H1 (cell line): Measurements from ENCODE around the gene TMEM106A. TPM values are rescaled to one million over a fixed set of nuclear protein-coding genes. Genes with fewer than 3 reads are reported as not detected.

Source experiments
- BACH1 ChIP-seq: IDR thresholded peaks from 2 replicates; pipeline ENCODE4 v1.6.1; 2012; ENCODE audit warnings: low read length, improper control_type of control experiment
- polyA plus RNA-seq, 7 experiments: library from polyadenylated mRNA; depleted of rRNA in 3 of 7; stranded (reverse) in 5 of 7; unstranded in 2 of 7; fragments of >200 nt in 5 of 7; fragments of 200-250 nt in 2 of 7; gene quantifications; 1 replicate in 5 of 7; 2 replicates in 1 of 7; 4 replicates in 1 of 7; pipeline versions ENCODE4 v1.2.1 to v1.2.3, GENCODE V29; 2011 to 2013; ENCODE audit warnings: missing spikeins in 2 of 7, mixed read lengths in 2 of 7
- total RNA-seq: library from RNA; stranded (reverse); fragmentation: NEBNext Ultra II Directional; extraction: Animal tissue kit (Norgen Biotek cat#: 25700); gene quantifications from 2 replicates; pipeline ENCODE4 v1.2.1, GENCODE V29; 2021

TMEM106A gene
- total and polyA plus RNA-seq, 2 of the 8 experiments (the other 6 are each of a cell fraction or from before 2014, with no cell fraction given) = 3.2 to 5.4 TPM

DNA sequence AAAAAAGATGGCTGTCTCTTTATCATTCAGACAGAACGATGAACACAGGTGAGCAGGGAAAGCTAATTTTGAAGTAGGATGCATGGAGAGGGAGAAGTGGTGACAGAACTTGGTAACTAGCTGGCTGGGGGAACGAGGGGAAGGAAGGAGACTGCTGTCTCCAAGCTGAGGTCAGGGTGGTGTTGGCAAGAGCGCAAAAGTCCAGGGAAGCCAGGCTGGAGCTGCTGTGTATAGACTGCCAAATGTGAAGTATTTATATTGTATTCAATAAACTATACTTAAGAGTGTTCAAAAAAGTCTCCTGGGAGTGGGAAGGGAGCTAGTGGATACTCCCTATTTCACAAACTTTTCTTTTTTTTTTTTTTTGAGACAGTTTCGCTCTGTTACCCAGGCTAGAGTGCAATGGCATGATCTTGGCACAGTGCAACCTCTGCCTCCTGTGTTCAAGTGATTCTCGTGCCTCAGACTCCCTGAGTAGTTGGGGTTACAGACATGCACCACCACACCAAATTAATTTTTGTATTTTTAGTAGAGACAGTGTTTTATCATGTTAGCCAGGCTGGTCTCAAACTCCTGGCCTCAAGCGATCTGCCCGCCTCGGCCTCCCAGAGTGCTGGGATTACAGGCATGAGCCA, 8.2 kb downstream of the TMEM106A start (continued):
- TF ChIP-seq BACH1 = no peak
